HG03045 (cell line): Measurements from ENCODE around the gene ARHGAP33.

Experiments used
- ATAC-seq: cut with Tn5 transposase; IDR thresholded peaks from one replicate; pipeline ENCODE4 v1.9.1; 2021; ENCODE audit warnings: mild to moderate bottlenecking, moderate library complexity; ENCODE audit not compliant: unreplicated experiment

The ARHGAP33 gene

GRCh38 chr19:35740108-35740422, 35.3 kb upstream of the ARHGAP33 start:
- no peak for ATAC-seq

DNA sequence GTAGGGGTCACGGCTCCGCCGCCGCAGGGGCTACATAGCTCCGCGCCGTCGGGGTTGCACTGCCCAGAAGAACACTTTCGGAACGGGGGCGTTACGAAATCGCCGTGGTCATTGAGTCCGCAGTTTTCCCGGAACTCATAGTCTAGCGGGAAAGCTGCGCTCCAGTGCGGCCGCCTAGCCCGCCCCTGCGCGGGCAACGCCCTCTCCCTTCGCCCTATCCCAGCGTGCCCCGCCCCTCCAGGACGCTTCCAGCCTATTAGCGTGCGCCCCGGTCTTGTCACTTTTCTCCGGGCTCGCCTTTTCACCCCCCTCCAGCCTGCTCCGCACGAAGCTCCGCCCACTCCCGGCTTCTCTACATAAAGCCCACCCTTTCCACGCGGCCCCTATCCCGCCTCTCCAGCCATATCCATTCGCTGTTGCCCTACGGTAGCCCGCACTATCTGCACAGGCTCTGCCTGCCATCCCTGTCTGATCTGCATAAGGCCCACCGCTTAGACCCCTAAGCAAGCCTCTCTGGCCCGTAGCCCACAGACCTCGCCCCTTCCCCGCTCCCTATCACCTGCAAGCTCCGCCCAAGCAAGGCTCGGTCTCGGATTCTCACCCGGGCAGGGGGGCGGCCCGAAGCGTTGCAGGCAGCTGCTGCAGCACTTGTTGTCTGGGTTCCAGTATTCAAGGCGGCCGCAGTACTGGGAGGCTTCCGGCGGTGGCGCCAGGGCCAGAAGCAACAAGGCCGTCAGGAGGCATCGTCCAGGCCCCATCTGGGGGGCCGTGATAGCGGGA, 34.8 kb upstream of the ARHGAP33 start:
- peak; percentile 61 for ATAC-seq

DNA sequence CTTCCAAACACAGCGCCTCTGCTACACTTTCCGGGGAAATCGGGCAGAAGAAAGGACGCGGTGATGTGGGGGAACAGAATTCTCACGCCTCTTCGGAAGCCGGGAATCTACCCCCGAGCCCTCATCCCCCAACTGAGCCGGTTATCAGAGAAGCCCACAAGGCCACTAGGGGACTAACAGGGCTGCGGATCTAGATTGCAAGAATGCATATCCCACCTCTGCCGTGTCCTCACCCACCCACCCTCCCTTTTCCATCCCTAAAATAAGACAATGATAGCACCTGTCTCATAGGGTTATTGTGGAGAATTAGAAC, 34.2 kb upstream of the ARHGAP33 start:
- no peak for ATAC-seq

GRCh38 chr19:35742121-35742724, 33.1 kb upstream of the ARHGAP33 start, which contains the start of gene IGFLR1:
Gene IGFLR1, minus strand, starts transcription at chr19:35742452. Its CDS starts 1,272 bp downstream, at chr19:35741180.
- no peak for ATAC-seq

DNA sequence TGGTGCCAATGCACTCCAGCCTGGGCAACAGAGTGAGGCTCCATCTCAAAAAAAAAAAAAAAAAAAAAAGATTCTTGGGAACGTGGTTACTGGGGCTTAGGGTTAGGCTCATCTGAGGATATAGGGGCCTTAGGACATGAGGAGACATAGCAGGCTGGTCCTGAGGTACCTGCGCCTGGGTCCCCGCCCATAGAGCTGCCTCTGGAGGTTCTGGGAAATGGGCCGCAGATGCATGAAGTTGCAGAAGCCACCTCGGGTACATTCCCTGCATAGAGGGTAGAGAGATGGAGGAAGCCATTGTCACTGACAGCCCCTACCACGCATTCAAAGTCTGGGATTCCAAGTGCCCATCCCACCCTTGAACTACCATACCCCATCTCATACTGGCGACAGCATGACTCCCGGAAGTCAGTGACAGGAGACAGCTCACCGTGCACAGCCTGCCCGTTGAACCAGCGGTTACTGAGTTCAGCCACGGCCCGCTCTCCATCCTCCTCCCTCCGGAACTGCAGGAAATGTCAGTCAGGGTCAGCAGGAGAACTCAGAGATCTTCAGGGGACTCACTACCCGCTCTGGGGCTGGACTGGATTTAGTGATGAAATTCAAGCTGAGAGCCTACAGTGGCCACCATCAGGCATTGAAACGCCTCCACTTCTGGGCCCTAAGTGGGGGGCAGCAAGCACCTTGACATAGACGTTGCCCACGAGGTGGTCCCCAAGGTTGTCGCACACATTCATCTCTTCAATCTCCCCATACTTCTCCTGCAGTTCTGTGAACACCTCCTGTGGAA, 31.5 kb upstream of the ARHGAP33 start:
- no peak for ATAC-seq

GRCh38 chr19:35744430-35745327, 30.7 kb upstream of the ARHGAP33 start:
- peak; percentile 39 for ATAC-seq

- peak; percentile 41 for ATAC-seq
Observed at GRCh38 chr19:35745328-35746086, 29.9 kb upstream of the ARHGAP33 start, which contains the start of the genes PSENEN and U2AF1L4. Gene PSENEN, plus strand, starts transcription at chr19:35745651. Its CDS starts 280 bp downstream, at chr19:35745931. Gene U2AF1L4, minus strand, starts transcription at chr19:35745418. Its CDS starts 27 bp downstream, at chr19:35745391.

DNA sequence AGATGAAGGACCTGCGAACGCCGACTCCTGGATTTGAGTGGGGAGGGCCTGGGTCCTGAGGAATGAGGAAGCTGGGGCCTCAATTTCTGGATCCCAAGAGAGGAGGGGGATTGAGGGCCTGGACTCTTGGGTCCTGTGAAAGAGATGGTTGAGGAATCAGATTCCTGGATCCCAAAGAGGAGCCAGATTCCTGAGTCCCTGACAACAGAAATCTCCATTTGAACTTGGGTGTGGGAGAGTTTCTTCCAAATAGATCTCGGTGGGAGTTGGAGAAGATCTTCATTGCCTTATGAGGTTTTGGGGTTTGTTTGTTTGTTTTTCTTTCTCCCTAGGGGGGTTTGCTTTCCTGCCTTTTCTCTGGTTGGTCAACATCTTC, 29.3 kb upstream of the ARHGAP33 start:
- ATAC-seq, result no peak

DNA sequence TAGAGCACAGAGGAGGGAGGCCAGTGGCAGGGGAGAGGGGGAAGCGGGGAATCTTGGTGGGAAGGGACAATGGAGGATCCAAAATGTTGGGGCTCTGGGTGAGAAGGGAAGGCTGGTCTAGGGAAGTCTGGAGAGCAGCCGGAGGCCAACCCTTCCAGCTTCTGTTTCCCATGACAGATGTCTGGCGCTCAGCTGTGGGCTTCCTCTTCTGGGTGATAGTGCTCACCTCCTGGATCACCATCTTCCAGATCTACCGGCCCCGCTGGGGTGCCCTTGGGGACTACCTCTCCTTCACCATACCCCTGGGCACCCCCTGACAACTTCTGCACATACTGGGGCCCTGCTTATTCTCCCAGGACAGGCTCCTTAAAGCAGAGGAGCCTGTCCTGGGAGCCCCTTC, 28.8 kb upstream of the ARHGAP33 start:
- ATAC-seq, result no peak

DNA sequence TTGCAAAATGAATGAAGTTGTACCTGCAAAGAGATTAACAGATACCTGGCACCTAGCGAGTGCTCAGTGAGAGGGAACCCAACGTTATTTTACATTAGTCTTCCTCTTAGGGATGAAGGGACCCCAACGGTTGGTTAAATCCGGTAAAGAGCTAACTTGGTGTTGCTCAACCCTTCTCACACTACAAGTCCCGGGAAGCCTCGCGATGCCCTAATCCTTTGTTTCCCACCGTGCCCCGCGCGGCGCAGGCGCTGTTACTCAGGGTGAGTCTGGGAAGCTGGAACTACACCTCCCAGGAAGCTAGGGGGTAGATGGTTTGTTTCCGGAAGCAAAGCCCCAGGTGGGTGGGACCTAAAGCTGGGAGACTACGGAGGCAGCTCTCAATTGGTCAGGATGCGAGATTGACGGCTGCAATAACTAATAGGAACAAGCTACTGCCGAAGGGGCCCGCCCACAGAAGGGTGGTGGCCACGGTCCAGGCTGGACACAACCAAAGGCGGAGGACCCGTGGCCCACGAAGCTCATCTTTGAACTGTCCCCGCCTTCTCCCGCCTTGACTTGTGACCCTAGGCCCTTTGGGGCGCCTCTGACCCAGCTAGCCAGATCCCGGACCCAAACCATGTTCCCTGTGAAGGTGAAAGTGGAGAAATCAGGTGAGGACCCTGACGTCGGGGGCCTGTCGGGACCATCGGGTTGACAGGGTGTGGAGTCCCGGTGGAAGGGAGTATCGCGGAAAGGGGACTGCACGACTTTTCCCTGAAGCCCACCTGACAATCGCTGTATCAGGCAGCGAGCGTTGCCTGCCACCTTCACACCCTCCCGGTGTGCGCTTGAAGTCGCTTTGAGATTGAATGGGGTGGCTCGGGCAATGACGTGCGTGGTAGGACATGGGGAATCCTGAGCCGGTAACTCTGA, 27.0 kb upstream of the ARHGAP33 start, which contains the start of gene LIN37:
TSS of gene LIN37 (plus strand) at position 471 of the 915 bp plus-strand sequence. CDS start at position 620, 149 bp downstream.
- peak; percentile 62 for ATAC-seq

GRCh38 chr19:35750167-35750566, 25.2 kb upstream of the ARHGAP33 start:
- no peak for ATAC-seq

- ATAC-seq, result no peak
Observed at GRCh38 chr19:35751839-35752745, 23.3 kb upstream of the ARHGAP33 start.

- ATAC-seq, result no peak
Observed at GRCh38 chr19:35752746-35753350, 22.5 kb upstream of the ARHGAP33 start.

- no peak for ATAC-seq
Observed at GRCh38 chr19:35753634-35754369, 21.6 kb upstream of the ARHGAP33 start.

- no peak for ATAC-seq
Observed at GRCh38 chr19:35754370-35755130, 20.8 kb upstream of the ARHGAP33 start.

GRCh38 chr19:35755131-35755549, 20.2 kb upstream of the ARHGAP33 start:
- ATAC-seq, result no peak
